GM23338 (cell line): ENCODE measurements around the gene BTBD1. TPM values are rescaled to one million over a fixed set of nuclear protein-coding genes. Genes with fewer than 3 reads are reported as not detected.

ENCODE experiments used
- ATAC-seq: fragments of 200-7000 bp; cut with Tn5 transposase; 3 replicates; pipeline ENCODE4 v1.9.1; 2020
- DNase-seq: peaks from one replicate; pipeline ENCODE4 v3.0.0-alpha.2; 2015; ENCODE audit warnings: low spot score
- H2AFZ ChIP-seq: fragments of 200-600 bp; sonication (generic); 2 replicates; pipeline ENCODE4 v1.8.0; 2016; ENCODE audit warnings: antibody characterized with exemption, mild to moderate bottlenecking, moderate library complexity
- H3F3A ChIP-seq: fragments of 200-600 bp; sonication (generic); replicated peaks from 2 replicates; pipeline ENCODE4 v1.8.0; 2017; ENCODE audit warnings: antibody characterized with exemption, mixed run types, low read depth
- H3K27ac ChIP-seq: fragments of 200-600 bp; sonication (generic); 2 replicates; pipeline ENCODE4 v1.6.1; 2016; ENCODE audit warnings: low read depth
- H3K27me3 ChIP-seq: fragments of 200-600 bp; sonication (generic); 2 replicates; pipeline ENCODE4 v1.8.0; 2016; ENCODE audit warnings: mild to moderate bottlenecking, mixed run types, moderate library complexity; ENCODE audit not compliant: insufficient read depth
- H3K36me3 ChIP-seq: fragments of 200-600 bp; sonication (generic); 2 replicates; pipeline ENCODE4 v1.8.0; 2016; ENCODE audit warnings: mild to moderate bottlenecking; ENCODE audit not compliant: insufficient read depth
- H3K4me1 ChIP-seq: fragments of 200-600 bp; sonication (generic); 2 replicates; pipeline ENCODE4 v1.8.0; 2016; ENCODE audit warnings: mild to moderate bottlenecking, moderate library complexity; ENCODE audit not compliant: insufficient read depth
- H3K4me2 ChIP-seq: fragments of 200-600 bp; sonication (generic); 2 replicates; pipeline ENCODE4 v1.7.1; 2017; ENCODE audit warnings: mixed run types
- H3K4me3 ChIP-seq: fragments of 200-600 bp; sonication (generic); 2 replicates; pipeline ENCODE4 v1.6.1; 2016; ENCODE audit warnings: mixed run types
- H3K79me2 ChIP-seq: fragments of 200-600 bp; sonication (generic); replicated peaks from 2 replicates; pipeline ENCODE4 v1.8.0; 2017; ENCODE audit warnings: mild to moderate bottlenecking; ENCODE audit not compliant: insufficient read depth
- H3K9me2 ChIP-seq: fragments of 200-600 bp; sonication (generic); 2 replicates; pipeline ENCODE4 v1.8.0; 2017; ENCODE audit not compliant: insufficient read depth
- H4K20me1 ChIP-seq: fragments of 200-600 bp; sonication (generic); replicated peaks from 2 replicates; pipeline ENCODE4 v1.8.0; 2017; ENCODE audit warnings: mild to moderate bottlenecking; ENCODE audit not compliant: insufficient read depth
- H3K27ac Mint-ChIP-seq: 2 replicates; pipeline ENCODE4 v1.8.0; 2020; ENCODE audit warnings: inconsistent platforms, mild to moderate bottlenecking, moderate library complexity, mixed read lengths
- H3K27me3 Mint-ChIP-seq: 3 replicates; pipeline ENCODE4 v1.8.0; 2022; ENCODE audit warnings: low read depth, mild to moderate bottlenecking, moderate library complexity, mixed read lengths, inconsistent platforms; ENCODE audit not compliant: insufficient read depth, poor library complexity
- H3K36me3 Mint-ChIP-seq: 3 replicates; pipeline ENCODE4 v1.8.0; 2021; ENCODE audit warnings: low read depth, mild to moderate bottlenecking, inconsistent platforms, moderate library complexity, mixed read lengths
- H3K4me1 Mint-ChIP-seq: 3 replicates; pipeline ENCODE4 v1.8.0; 2020; ENCODE audit warnings: mild to moderate bottlenecking, inconsistent platforms, mixed read lengths
- H3K4me3 Mint-ChIP-seq: 3 replicates; pipeline ENCODE4 v1.8.0; 2021; ENCODE audit warnings: moderate library complexity, mild to moderate bottlenecking, inconsistent platforms, mixed read lengths
- H3K9me3 Mint-ChIP-seq: 3 replicates; pipeline ENCODE4 v1.8.0; 2020; ENCODE audit warnings: moderate library complexity, mild to moderate bottlenecking, inconsistent platforms, mixed read lengths
- EZH2 ChIP-seq: fragments of 200-600 bp; sonication (generic); IDR thresholded peaks from one replicate; pipeline ENCODE4 v1.8.0; 2017; ENCODE audit warnings: antibody characterized with exemption, mild to moderate bottlenecking, low read depth; ENCODE audit not compliant: unreplicated experiment
- EZH2phosphoT487 ChIP-seq: fragments of 200-600 bp; sonication (generic); IDR thresholded peaks from one replicate; pipeline ENCODE4 v1.8.1; 2018; ENCODE audit warnings: antibody characterized with exemption; ENCODE audit not compliant: unreplicated experiment
- JUNB ChIP-seq: IDR thresholded peaks from one replicate; pipeline ENCODE4 v1.6.1; 2016; ENCODE audit warnings: antibody characterized with exemption; ENCODE audit not compliant: unreplicated experiment
- NANOG ChIP-seq: IDR thresholded peaks from 2 replicates; pipeline ENCODE4 v1.6.1; 2016; ENCODE audit warnings: antibody characterized with exemption, borderline replicate concordance
- POLR2AphosphoS5 ChIP-seq: IDR thresholded peaks from 2 replicates; pipeline ENCODE4 v1.6.1; 2016; ENCODE audit warnings: antibody characterized with exemption, low read depth
- STAT1 ChIP-seq: IDR thresholded peaks from one replicate; pipeline ENCODE4 v1.6.1; 2016; ENCODE audit warnings: antibody characterized with exemption; ENCODE audit not compliant: unreplicated experiment
- ZNF114 ChIP-seq: fragments of 250-450 bp; sonication (Bioruptor Pico); IDR thresholded peaks from 2 replicates; pipeline ENCODE4 v1.5.0; 2020; ENCODE audit warnings: mild to moderate bottlenecking, moderate library complexity
- ZNF331 ChIP-seq: fragments of 250-450 bp; sonication (Bioruptor Pico); IDR thresholded peaks from 2 replicates; pipeline ENCODE4 v1.5.0; 2020; ENCODE audit warnings: low read depth, mild to moderate bottlenecking, moderate library complexity
- polyA plus RNA-seq: library from polyadenylated mRNA; unstranded; fragments of >200 nt; fragmentation: Nextera tagmentation; extraction: Ambion mirVana; gene quantifications from 2 replicates; pipeline ENCODE4 v1.2.1, GENCODE V29; 2016
- total RNA-seq: library from RNA; depleted of rRNA; stranded (reverse); fragments of >200 nt; shearing (Covaris generic); gene quantifications from 2 replicates; pipeline ENCODE4 v1.2.3, GENCODE V29; 2014
- TF ChIP-seq, protein P1 (sequence below): IDR thresholded peaks from one replicate; pipeline ENCODE4 v1.6.1; 2018; ENCODE audit warnings: antibody characterized with exemption; ENCODE audit not compliant: unreplicated experiment
- TF ChIP-seq, protein P2 (sequence below): fragments of 250-450 bp; sonication (Bioruptor Pico); IDR thresholded peaks from 2 replicates; pipeline ENCODE4 v1.5.0; 2020; ENCODE audit warnings: mild to moderate bottlenecking, moderate library complexity
- TF ChIP-seq, protein P3 (sequence below), 2 experiments: fragments of 200-600 bp in 1 of 2; sonication (generic) in 1 of 2; conservative IDR thresholded peaks; 2 replicates each; pipeline versions ENCODE4 v1.5.1 to v1.6.1; 2016 to 2017; ENCODE audit warnings: antibody characterized with exemption in 2 of 2, low read depth in 2 of 2, mild to moderate bottlenecking in 2 of 2, moderate library complexity in 1 of 2
- TF ChIP-seq, protein P4 (sequence below): IDR thresholded peaks from 2 replicates; pipeline ENCODE4 v1.6.1; 2016; ENCODE audit warnings: antibody characterized with exemption

Gene BTBD1
- total and polyA plus RNA-seq, 2 experiments from 2014 or later = 12.6 to 66.1 TPM

DNA sequence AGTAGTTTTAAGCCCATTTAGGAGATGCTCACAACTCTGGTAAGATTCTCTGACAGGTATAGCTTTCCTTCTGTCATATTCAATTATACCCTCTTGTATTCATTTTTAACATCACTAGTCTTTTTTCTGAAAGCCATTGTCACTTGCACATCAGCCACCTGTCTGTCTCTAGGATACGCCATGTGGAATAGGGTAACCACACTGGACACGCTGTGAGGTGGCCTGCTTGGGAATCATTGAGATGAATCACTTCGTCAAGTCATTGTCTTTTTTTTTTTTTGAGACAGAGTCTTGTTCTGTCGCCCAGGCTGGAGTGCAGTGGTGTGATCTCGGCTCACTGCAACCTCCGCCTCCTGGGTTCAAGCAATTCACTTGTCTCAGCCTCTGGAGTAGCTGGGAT lies 47.8 kb upstream of the BTBD1 start:
- Histone ChIP-seq H4K20me1 (no peaks in the 10 kb centered on the region), H3F3A (no peaks in the 10 kb centered on the region), H3K4me1 (no peaks in the 10 kb centered on the region), H3K27ac (no peak overlapping the region), H3K4me3 (no peak overlapping the region), H3K79me2 (no peaks in the 10 kb centered on the region), H3K36me3 (no peaks in the 10 kb centered on the region), H3K27me3 (no peaks in the 10 kb centered on the region), H3K9me2 (0 out of 2 replicates have a peak, but pooled peaks cover 6% of the 10 kb centered on the region), H2AFZ (no peak overlapping the region), H3K4me2 (no peak overlapping the region)
- DNase-seq = no peak
- peaks cover 2% of the 10 kb centered on the region; the same call in 2 of the 3 replicates for H3K4me1 Mint-ChIP-seq
- peaks cover 3% of the 10 kb centered on the region; the same call in 1 of the 3 replicates for H3K36me3 Mint-ChIP-seq
- no peak overlapping the region for H3K4me3 Mint-ChIP-seq
- no peak overlapping the region for H3K27ac Mint-ChIP-seq
- ATAC-seq = no peak
- H3K9me3 Mint-ChIP-seq = peaks cover 3% of the 10 kb centered on the region; the same call in 2 of the 3 replicates
- TF ChIP-seq POLR2AphosphoS5 = no peak
- no peak for TF ChIP-seq EZH2
- TF ChIP-seq, protein P1, sequence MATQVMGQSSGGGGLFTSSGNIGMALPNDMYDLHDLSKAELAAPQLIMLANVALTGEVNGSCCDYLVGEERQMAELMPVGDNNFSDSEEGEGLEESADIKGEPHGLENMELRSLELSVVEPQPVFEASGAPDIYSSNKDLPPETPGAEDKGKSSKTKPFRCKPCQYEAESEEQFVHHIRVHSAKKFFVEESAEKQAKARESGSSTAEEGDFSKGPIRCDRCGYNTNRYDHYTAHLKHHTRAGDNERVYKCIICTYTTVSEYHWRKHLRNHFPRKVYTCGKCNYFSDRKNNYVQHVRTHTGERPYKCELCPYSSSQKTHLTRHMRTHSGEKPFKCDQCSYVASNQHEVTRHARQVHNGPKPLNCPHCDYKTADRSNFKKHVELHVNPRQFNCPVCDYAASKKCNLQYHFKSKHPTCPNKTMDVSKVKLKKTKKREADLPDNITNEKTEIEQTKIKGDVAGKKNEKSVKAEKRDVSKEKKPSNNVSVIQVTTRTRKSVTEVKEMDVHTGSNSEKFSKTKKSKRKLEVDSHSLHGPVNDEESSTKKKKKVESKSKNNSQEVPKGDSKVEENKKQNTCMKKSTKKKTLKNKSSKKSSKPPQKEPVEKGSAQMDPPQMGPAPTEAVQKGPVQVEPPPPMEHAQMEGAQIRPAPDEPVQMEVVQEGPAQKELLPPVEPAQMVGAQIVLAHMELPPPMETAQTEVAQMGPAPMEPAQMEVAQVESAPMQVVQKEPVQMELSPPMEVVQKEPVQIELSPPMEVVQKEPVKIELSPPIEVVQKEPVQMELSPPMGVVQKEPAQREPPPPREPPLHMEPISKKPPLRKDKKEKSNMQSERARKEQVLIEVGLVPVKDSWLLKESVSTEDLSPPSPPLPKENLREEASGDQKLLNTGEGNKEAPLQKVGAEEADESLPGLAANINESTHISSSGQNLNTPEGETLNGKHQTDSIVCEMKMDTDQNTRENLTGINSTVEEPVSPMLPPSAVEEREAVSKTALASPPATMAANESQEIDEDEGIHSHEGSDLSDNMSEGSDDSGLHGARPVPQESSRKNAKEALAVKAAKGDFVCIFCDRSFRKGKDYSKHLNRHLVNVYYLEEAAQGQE = no peak
- no peak for TF ChIP-seq NANOG
- TF ChIP-seq, protein P2, sequence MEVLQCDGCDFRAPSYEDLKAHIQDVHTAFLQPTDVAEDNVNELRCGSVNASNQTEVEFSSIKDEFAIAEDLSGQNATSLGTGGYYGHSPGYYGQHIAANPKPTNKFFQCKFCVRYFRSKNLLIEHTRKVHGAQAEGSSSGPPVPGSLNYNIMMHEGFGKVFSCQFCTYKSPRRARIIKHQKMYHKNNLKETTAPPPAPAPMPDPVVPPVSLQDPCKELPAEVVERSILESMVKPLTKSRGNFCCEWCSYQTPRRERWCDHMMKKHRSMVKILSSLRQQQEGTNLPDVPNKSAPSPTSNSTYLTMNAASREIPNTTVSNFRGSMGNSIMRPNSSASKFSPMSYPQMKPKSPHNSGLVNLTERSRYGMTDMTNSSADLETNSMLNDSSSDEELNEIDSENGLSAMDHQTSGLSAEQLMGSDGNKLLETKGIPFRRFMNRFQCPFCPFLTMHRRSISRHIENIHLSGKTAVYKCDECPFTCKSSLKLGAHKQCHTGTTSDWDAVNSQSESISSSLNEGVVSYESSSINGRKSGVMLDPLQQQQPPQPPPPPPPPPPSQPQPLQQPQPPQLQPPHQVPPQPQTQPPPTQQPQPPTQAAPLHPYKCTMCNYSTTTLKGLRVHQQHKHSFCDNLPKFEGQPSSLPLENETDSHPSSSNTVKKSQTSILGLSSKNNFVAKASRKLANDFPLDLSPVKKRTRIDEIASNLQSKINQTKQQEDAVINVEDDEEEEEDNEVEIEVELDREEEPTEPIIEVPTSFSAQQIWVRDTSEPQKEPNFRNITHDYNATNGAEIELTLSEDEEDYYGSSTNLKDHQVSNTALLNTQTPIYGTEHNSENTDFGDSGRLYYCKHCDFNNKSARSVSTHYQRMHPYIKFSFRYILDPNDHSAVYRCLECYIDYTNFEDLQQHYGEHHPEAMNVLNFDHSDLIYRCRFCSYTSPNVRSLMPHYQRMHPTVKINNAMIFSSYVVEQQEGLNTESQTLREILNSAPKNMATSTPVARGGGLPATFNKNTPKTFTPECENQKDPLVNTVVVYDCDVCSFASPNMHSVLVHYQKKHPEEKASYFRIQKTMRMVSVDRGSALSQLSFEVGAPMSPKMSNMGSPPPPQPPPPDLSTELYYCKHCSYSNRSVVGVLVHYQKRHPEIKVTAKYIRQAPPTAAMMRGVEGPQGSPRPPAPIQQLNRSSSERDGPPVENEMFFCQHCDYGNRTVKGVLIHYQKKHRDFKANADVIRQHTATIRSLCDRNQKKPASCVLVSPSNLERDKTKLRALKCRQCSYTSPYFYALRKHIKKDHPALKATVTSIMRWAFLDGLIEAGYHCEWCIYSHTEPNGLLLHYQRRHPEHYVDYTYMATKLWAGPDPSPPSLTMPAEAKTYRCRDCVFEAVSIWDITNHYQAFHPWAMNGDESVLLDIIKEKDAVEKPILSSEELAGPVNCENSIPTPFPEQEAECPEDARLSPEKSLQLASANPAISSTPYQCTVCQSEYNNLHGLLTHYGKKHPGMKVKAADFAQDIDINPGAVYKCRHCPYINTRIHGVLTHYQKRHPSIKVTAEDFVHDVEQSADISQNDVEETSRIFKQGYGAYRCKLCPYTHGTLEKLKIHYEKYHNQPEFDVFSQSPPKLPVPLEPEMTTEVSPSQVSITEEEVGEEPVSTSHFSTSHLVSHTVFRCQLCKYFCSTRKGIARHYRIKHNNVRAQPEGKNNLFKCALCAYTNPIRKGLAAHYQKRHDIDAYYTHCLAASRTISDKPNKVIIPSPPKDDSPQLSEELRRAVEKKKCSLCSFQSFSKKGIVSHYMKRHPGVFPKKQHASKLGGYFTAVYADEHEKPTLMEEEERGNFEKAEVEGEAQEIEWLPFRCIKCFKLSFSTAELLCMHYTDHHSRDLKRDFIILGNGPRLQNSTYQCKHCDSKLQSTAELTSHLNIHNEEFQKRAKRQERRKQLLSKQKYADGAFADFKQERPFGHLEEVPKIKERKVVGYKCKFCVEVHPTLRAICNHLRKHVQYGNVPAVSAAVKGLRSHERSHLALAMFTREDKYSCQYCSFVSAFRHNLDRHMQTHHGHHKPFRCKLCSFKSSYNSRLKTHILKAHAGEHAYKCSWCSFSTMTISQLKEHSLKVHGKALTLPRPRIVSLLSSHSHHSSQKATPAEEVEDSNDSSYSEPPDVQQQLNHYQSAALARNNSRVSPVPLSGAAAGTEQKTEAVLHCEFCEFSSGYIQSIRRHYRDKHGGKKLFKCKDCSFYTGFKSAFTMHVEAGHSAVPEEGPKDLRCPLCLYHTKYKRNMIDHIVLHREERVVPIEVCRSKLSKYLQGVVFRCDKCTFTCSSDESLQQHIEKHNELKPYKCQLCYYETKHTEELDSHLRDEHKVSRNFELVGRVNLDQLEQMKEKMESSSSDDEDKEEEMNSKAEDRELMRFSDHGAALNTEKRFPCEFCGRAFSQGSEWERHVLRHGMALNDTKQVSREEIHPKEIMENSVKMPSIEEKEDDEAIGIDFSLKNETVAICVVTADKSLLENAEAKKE (CRISPR knock-in tag) = no peak
- no peak for TF ChIP-seq JUNB
- no peak for TF ChIP-seq ZNF114 (CRISPR knock-in tag)
- TF ChIP-seq ZNF331 (CRISPR knock-in tag) = no peak
- no peak for TF ChIP-seq STAT1
- TF ChIP-seq, protein P3, sequence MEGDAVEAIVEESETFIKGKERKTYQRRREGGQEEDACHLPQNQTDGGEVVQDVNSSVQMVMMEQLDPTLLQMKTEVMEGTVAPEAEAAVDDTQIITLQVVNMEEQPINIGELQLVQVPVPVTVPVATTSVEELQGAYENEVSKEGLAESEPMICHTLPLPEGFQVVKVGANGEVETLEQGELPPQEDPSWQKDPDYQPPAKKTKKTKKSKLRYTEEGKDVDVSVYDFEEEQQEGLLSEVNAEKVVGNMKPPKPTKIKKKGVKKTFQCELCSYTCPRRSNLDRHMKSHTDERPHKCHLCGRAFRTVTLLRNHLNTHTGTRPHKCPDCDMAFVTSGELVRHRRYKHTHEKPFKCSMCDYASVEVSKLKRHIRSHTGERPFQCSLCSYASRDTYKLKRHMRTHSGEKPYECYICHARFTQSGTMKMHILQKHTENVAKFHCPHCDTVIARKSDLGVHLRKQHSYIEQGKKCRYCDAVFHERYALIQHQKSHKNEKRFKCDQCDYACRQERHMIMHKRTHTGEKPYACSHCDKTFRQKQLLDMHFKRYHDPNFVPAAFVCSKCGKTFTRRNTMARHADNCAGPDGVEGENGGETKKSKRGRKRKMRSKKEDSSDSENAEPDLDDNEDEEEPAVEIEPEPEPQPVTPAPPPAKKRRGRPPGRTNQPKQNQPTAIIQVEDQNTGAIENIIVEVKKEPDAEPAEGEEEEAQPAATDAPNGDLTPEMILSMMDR (conservative IDR thresholded peaks at IDR 0.05; ENCODE audit: low read depth in 2 of 2) = no peak
- TF ChIP-seq EZH2phosphoT487 = no peak
- TF ChIP-seq, protein P4, sequence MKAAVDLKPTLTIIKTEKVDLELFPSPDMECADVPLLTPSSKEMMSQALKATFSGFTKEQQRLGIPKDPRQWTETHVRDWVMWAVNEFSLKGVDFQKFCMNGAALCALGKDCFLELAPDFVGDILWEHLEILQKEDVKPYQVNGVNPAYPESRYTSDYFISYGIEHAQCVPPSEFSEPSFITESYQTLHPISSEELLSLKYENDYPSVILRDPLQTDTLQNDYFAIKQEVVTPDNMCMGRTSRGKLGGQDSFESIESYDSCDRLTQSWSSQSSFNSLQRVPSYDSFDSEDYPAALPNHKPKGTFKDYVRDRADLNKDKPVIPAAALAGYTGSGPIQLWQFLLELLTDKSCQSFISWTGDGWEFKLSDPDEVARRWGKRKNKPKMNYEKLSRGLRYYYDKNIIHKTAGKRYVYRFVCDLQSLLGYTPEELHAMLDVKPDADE = no peak
- H3K27me3 Mint-ChIP-seq = peaks cover 6% of the 10 kb centered on the region
